ENCODE data around the gene TRIM2.

DNA sequence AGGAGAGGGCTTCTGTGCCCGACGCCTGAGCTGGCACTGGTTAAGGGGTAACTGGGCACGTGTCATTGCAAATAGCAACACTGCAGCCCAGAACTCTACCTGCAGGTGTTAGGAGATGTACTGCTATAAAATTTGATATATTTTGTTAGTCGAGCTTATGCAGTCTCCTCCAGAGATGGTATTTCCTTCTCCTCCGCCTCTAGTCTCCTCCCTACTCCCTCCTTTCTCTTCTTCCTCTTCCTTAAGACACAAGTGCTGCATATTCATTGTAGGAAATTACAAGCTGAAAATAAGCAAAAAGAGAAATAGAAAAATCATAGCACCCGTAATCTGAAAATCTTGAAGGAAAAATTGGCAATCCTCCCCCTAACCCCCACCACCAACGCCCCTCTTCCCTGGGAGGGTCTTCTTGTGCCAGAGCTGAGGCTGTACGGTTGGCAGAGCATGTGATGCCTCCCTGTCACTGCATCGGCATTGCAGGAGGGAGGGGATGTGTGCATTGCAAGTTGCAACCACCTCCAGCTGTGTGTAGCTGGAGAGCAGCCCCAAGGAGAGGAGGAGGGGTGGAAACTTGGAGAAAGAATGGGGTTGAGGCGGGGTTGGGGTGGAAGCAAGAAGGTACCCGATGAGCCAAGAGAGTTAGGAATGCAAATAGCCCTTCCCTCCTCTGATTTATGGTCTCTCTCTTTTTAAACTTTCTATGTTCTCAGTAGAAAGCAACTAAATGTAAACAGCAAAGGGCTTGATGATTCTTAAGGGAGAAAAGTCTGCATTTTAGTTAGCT is 92.0 kb downstream of the TRIM2 start:
- TF ChIP-seq POLR2AphosphoS5 (IDR thresholded peaks at IDR 0.05; ENCODE audit: low read depth, low read length), result no peak
- TF ChIP-seq, protein P1, sequence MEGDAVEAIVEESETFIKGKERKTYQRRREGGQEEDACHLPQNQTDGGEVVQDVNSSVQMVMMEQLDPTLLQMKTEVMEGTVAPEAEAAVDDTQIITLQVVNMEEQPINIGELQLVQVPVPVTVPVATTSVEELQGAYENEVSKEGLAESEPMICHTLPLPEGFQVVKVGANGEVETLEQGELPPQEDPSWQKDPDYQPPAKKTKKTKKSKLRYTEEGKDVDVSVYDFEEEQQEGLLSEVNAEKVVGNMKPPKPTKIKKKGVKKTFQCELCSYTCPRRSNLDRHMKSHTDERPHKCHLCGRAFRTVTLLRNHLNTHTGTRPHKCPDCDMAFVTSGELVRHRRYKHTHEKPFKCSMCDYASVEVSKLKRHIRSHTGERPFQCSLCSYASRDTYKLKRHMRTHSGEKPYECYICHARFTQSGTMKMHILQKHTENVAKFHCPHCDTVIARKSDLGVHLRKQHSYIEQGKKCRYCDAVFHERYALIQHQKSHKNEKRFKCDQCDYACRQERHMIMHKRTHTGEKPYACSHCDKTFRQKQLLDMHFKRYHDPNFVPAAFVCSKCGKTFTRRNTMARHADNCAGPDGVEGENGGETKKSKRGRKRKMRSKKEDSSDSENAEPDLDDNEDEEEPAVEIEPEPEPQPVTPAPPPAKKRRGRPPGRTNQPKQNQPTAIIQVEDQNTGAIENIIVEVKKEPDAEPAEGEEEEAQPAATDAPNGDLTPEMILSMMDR (IDR thresholded peaks at IDR 0.05), result no peak
- TF ChIP-seq SIN3A (IDR thresholded peaks at IDR 0.05; ENCODE audit: borderline replicate concordance, low read depth, low read length), result no peak
- TF ChIP-seq, protein P2, sequence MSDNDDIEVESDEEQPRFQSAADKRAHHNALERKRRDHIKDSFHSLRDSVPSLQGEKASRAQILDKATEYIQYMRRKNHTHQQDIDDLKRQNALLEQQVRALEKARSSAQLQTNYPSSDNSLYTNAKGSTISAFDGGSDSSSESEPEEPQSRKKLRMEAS (IDR thresholded peaks at IDR 0.05; ENCODE audit: low read depth), result no peak
- TF ChIP-seq RXRA (IDR thresholded peaks at IDR 0.05; ENCODE audit: borderline replicate concordance, low read depth), result no peak
- TF ChIP-seq, protein P3, sequence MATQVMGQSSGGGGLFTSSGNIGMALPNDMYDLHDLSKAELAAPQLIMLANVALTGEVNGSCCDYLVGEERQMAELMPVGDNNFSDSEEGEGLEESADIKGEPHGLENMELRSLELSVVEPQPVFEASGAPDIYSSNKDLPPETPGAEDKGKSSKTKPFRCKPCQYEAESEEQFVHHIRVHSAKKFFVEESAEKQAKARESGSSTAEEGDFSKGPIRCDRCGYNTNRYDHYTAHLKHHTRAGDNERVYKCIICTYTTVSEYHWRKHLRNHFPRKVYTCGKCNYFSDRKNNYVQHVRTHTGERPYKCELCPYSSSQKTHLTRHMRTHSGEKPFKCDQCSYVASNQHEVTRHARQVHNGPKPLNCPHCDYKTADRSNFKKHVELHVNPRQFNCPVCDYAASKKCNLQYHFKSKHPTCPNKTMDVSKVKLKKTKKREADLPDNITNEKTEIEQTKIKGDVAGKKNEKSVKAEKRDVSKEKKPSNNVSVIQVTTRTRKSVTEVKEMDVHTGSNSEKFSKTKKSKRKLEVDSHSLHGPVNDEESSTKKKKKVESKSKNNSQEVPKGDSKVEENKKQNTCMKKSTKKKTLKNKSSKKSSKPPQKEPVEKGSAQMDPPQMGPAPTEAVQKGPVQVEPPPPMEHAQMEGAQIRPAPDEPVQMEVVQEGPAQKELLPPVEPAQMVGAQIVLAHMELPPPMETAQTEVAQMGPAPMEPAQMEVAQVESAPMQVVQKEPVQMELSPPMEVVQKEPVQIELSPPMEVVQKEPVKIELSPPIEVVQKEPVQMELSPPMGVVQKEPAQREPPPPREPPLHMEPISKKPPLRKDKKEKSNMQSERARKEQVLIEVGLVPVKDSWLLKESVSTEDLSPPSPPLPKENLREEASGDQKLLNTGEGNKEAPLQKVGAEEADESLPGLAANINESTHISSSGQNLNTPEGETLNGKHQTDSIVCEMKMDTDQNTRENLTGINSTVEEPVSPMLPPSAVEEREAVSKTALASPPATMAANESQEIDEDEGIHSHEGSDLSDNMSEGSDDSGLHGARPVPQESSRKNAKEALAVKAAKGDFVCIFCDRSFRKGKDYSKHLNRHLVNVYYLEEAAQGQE (IDR thresholded peaks at IDR 0.05; ENCODE audit: low read depth, low read length), result no peak
- TF ChIP-seq NFIC (IDR thresholded peaks at IDR 0.05; ENCODE audit: borderline replicate concordance), result no peak
- no peak for TF ChIP-seq EZH2phosphoT487 (IDR thresholded peaks at IDR 0.05; ENCODE audit: borderline replicate concordance, low read depth)
- TF ChIP-seq, protein P4, sequence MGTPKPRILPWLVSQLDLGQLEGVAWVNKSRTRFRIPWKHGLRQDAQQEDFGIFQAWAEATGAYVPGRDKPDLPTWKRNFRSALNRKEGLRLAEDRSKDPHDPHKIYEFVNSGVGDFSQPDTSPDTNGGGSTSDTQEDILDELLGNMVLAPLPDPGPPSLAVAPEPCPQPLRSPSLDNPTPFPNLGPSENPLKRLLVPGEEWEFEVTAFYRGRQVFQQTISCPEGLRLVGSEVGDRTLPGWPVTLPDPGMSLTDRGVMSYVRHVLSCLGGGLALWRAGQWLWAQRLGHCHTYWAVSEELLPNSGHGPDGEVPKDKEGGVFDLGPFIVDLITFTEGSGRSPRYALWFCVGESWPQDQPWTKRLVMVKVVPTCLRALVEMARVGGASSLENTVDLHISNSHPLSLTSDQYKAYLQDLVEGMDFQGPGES (IDR thresholded peaks at IDR 0.05; ENCODE audit: low read depth, low read length), result no peak
- no peak for TF ChIP-seq TCF12 (IDR thresholded peaks at IDR 0.05)
